Esophagus (tissue), 2 donors: ENCODE data around the gene RBMS1. TPM values are rescaled to one million over a fixed set of nuclear protein-coding genes. Genes with fewer than 3 reads are reported as not detected.
A peak's percentile ranks its signal among the peaks of the same experiment; 100 is the strongest.

Experiments used
- H3K27ac ChIP-seq, 2 donors: one replicate each; pipeline ENCODE4 v1.5.1; 2013; ENCODE audit warnings: low read depth in 2 of 2, mild to moderate bottlenecking in 2 of 2, inconsistent platforms in 1 of 2, low read length in 1 of 2, moderate library complexity in 1 of 2
- H3K27me3 ChIP-seq, 2 donors: one replicate each; pipeline ENCODE4 v1.6.1; 2013; ENCODE audit warnings: low read length in 2 of 2, control low read depth in 1 of 2, mild to moderate bottlenecking in 1 of 2; ENCODE audit not compliant: insufficient read depth in 2 of 2, control insufficient read depth in 1 of 2
- H3K36me3 ChIP-seq, 2 donors: one replicate each; pipeline ENCODE4 v1.6.1; 2013; ENCODE audit warnings: low read length in 1 of 2; ENCODE audit not compliant: control insufficient read depth in 2 of 2, insufficient read depth in 2 of 2
- H3K4me1 ChIP-seq, 2 donors: one replicate each; pipeline ENCODE4 v1.6.1; 2013; ENCODE audit warnings: low read length in 1 of 2; ENCODE audit not compliant: control insufficient read depth in 2 of 2, insufficient read depth in 2 of 2
- H3K4me3 ChIP-seq, 2 donors: one replicate each; pipeline ENCODE4 v1.5.1; 2013; ENCODE audit warnings: low read length in 2 of 2, mild to moderate bottlenecking in 2 of 2, low read depth in 1 of 2, moderate library complexity in 1 of 2
- H3K9me3 ChIP-seq, 2 donors: one replicate each; pipeline ENCODE4 v1.6.1; 2013; ENCODE audit warnings: mild to moderate bottlenecking in 2 of 2, low read depth in 1 of 2, low read length in 1 of 2, moderate library complexity in 1 of 2; ENCODE audit not compliant: control insufficient read depth in 2 of 2, insufficient read depth in 1 of 2
- WGBS, 2 donors: extraction: QIAGEN DNeasy Blood & Tissue Kit; methylation state at CpG; one replicate each; pipeline ENCODE4 v1.1.7; 2013; 5-methylcytosine and 5-hydroxymethylcytosine counted together
- polyA plus RNA-seq, 2 donors: library from polyadenylated mRNA; stranded (reverse); fragments of 200-250 nt; gene quantifications; one replicate each; pipeline ENCODE4 v1.2.3, GENCODE V29; 2013
- donor health status: healthy with polysubstance abuse.
- donor health status: Bipolar disorder and iron deficiency.

RBMS1 gene
- 10 to 100 TPM; 18.1 to 23.6 TPM for polyA plus RNA-seq

DNA sequence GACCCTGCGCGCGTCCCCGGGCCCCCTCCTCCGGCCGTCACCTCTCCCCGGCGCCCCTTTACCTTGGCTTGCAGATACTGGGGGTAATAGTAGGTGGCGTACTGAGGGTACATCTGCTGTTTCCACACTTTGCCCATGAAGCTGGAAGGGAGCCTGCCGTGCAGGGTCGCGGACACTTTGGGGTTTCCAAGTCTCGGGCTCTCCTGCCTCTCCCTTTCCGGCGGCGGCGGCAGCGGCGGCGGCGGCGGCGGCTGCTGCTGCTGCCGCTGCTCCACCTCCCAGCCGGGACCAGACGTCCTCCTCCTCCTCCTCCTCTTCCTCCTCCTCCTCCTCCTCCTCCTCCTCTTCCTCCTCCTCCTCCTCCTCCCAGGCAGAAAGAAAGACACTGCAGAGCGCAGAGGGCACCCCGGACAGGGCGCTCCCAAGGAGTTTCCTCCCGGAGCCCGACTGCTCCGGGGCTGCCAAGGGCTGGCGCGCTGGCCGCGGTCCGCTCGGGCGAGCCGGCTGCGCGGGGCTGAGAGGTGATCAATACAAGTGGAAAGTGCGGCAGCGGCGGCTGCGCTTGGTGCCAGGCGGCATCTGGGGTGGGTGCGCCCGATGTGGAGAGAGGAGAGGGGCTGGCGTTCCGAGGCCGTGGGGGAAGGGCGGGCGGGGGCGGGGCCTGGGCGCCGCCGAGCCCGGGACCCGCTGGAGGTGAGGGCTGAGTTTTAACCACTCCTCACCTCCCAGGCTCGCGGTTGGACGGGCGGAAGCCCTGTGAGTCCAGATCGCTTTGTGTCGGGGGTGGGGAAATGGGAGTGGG lies at the start of gene RBMS1:
RBMS1 (minus strand) TSS at position 581 of the 802 bp plus-strand sequence; CDS start at position 137, 444 bp downstream.
- Histone ChIP-seq H3K27ac (peak within 1 kb of the TSS; percentile 94 to 95), H3K4me3 (peak within 1 kb of the TSS; percentile 86 to 97), H3K27me3 (no peaks in the 10 kb centered on the region), H3K36me3 (no peaks in the 10 kb centered on the region), H3K9me3 (no peaks in the 10 kb centered on the region), H3K4me1 (no peaks in the 10 kb centered on the region)
- WGBS, 2 donors, result 0% methylated on average over 37 to 66 of the region's 66 CpGs

- H3K27ac ChIP-seq, result no peak overlapping the region
- no peaks in the 10 kb centered on the region for H3K4me1 ChIP-seq
Measured at GRCh38 chr2:160541745-160542144, 48.1 kb upstream of the RBMS1 start.

GRCh38 chr2:160538559-160539355 lies 45.1 kb upstream of the RBMS1 start:
- Histone ChIP-seq H3K9me3 (no peaks in the 10 kb centered on the region), H3K4me3 (no peak overlapping the region), H3K27ac (no peak overlapping the region), H3K36me3 (no peaks in the 10 kb centered on the region), H3K4me1 (no peaks in the 10 kb centered on the region), H3K27me3 (no peaks in the 10 kb centered on the region)
- WGBS, 2 donors, result 82 to 87% methylated on average over 5 of the region's 5 CpGs

More at GRCh38 chr2:160541745-160542144, 48.1 kb upstream of the RBMS1 start:
- H3K4me3 ChIP-seq, result no peak overlapping the region
- no peaks in the 10 kb centered on the region for H3K36me3 ChIP-seq
- 89 to 92% methylated on average over 3 of the region's 3 CpGs for WGBS, 2 donors
- H3K9me3 ChIP-seq, result no peaks in the 10 kb centered on the region
- no peaks in the 10 kb centered on the region for H3K27me3 ChIP-seq

DNA sequence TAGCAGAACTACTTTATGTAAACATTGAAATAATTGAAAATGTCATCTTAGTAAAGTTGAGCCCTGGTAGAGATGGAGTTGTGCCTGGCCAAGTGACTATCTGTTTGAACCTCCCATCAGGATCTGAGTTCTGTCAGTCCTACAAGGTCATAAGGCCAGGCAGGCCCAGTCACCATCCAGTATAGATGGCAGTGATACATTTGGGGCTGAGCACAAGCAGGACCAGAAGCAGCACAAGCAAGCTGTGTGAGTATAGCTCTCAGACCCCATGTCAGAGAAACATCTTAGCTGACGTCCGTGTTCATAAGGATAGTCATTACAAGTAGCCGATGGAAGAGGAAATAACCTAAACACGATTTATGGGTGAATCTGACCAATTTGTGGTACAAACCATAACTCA lies 44.5 kb upstream of the RBMS1 start:
- H3K27me3 ChIP-seq, result no peaks in the 10 kb centered on the region
- no peak overlapping the region for H3K4me3 ChIP-seq
- H3K4me1 ChIP-seq, result no peaks in the 10 kb centered on the region
- H3K27ac ChIP-seq, result no peak overlapping the region
- no peaks in the 10 kb centered on the region for H3K36me3 ChIP-seq
- 88 to 91% methylated on average over 4 of the region's 4 CpGs for WGBS, 2 donors
- H3K9me3 ChIP-seq, result no peaks in the 10 kb centered on the region

DNA sequence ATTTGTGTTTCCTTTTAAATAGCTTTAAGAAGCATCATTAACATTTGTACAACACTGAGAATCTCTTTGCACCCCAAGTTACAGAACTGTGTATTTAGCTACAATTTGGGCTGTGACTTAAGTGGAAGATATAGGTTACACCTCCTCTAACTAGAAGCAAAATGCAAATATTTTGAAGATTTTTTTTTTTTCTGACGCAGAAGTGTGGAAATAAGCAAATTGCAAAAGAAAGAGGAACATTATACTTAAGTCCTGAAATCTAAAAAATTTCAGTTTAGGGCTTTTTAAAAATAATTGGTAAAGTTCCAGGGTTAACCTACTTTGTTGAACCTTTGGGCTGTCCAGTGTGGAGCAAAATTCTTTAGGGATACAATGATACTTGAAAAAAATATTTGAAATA lies 41.4 kb upstream of the RBMS1 start:
- H3K36me3 ChIP-seq, result no peaks in the 10 kb centered on the region
- H3K9me3 ChIP-seq, result no peaks in the 10 kb centered on the region
- no peaks in the 10 kb centered on the region for H3K4me1 ChIP-seq
- no peak overlapping the region for H3K27ac ChIP-seq
- 89 to 92% methylated on average over 1 of the region's 1 CpG for WGBS, 2 donors
- no peaks in the 10 kb centered on the region for H3K27me3 ChIP-seq
- no peak overlapping the region for H3K4me3 ChIP-seq

- H3K9me3 ChIP-seq, result no peaks in the 10 kb centered on the region
- H3K27ac ChIP-seq, result no peak overlapping the region
- no peaks in the 10 kb centered on the region for H3K36me3 ChIP-seq
Measured at GRCh38 chr2:160534249-160534648, 40.6 kb upstream of the RBMS1 start.

GRCh38 chr2:160533482-160533881 lies 39.9 kb upstream of the RBMS1 start:
- no peaks in the 10 kb centered on the region for H3K9me3 ChIP-seq
- H3K36me3 ChIP-seq, result no peaks in the 10 kb centered on the region
- H3K27me3 ChIP-seq, result no peaks in the 10 kb centered on the region
- no peak overlapping the region for H3K27ac ChIP-seq
- 62 to 78% methylated on average over 2 of the region's 2 CpGs for WGBS, 2 donors
- no peaks in the 10 kb centered on the region for H3K4me1 ChIP-seq
- no peak overlapping the region for H3K4me3 ChIP-seq

More at GRCh38 chr2:160534249-160534648, 40.6 kb upstream of the RBMS1 start:
- Histone ChIP-seq H3K27me3 (no peaks in the 10 kb centered on the region), H3K4me3 (no peak overlapping the region), H3K4me1 (no peaks in the 10 kb centered on the region)

DNA sequence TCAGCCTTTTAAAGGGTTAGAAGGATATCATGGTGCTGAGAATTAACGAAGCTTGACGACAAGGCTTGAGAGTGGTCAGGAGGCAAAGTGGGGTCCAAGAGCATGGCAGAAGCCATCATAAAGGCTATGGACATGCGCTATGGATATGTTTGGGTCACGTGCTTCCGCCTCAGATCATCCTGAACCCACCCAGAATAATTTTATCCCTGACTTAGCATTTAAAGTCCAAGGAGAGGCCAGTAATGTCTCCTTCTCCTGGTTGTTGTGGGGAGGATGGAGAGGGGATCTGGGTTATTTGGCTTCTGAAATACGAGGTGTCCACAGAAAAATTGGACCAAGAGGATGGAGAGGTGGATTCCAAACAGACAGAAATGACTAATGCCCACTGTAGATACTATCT lies 38.8 kb upstream of the RBMS1 start:
- 83 to 89% methylated on average over 6 of the region's 6 CpGs for WGBS, 2 donors
- H3K9me3 ChIP-seq, result no peaks in the 10 kb centered on the region

DNA sequence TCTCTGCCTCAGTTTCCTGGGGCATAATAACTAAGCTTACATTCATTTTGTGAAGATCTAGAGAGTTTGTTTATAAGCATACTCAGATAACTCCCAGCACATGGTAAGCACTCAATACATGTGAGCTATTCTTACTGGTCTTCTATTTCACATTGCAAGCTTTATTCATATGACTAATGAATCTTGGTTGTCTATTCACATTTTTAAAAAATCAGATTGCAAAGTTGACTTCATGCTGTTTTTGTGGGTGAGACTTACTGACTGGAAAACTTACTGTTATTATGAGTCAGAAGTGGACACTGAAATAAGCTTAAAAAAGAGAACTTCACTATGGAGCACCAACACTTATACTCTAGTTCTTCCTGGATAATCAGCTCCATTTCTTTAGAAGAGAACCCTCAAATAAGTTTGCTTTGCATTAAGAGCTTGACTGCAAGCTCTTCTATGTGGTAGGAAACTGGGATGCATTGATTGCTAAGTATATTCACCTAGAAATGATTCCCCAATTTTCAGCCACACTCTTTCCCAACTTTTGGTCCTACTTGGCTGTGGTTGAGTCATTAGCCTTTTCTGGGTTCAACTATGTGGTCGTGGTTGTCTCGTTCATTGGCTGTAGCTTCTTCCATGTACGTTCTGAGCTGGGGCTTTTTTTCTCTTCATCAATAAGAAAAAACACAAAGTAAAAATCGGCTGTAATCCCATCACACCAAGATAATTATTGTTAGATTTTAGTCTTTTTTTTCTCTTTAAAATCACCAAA lies 29.5 kb upstream of the RBMS1 start:
- WGBS, 2 donors, result 84 to 85% methylated on average over 4 of the region's 4 CpGs
- H3K27me3 ChIP-seq, result peaks cover 0 to 2% of the 10 kb centered on the region in 2 donors
- no peaks in the 10 kb centered on the region for H3K4me1 ChIP-seq
- H3K27ac ChIP-seq, result no peak overlapping the region
- H3K36me3 ChIP-seq, result no peaks in the 10 kb centered on the region
- H3K4me3 ChIP-seq, result no peak overlapping the region
- no peaks in the 10 kb centered on the region for H3K9me3 ChIP-seq

More for the DNA sequence above, 38.8 kb upstream of the RBMS1 start:
- no peaks in the 10 kb centered on the region for H3K36me3 ChIP-seq
- no peak overlapping the region for H3K4me3 ChIP-seq
- H3K4me1 ChIP-seq, result no peaks in the 10 kb centered on the region
- no peak overlapping the region for H3K27ac ChIP-seq
- H3K27me3 ChIP-seq, result no peaks in the 10 kb centered on the region
